B cell (primary cell): ENCODE data around the gene DDAH1. TPM values are rescaled to one million over a fixed set of nuclear protein-coding genes. Genes with fewer than 3 reads are reported as not detected.

Source experiments
- ATAC-seq: fragments of 200-7000 bp; cut with Tn5 transposase; one replicate; pipeline ENCODE4 v1.10.0; 2021; ENCODE audit warnings: low read depth, mild to moderate bottlenecking, moderate number of reproducible peaks, moderate library complexity
- CTCF ChIA-PET: fragments of 350-600 bp; sonication (Branson Sonifier 250); formaldehyde crosslinking; loops from one replicate; lab custom pipeline; 2021; ENCODE audit warnings: antibody characterized with exemption, inconsistent platforms; lab: Charles Lee
- POLR2A ChIA-PET: fragments of 350-600 bp; sonication (Branson Sonifier 250); formaldehyde crosslinking; loops from one replicate; lab custom pipeline; 2021; ENCODE audit warnings: antibody characterized with exemption; lab: Charles Lee
- DNase-seq: peaks from one replicate; pipeline ENCODE4 v3.0.0; 2013
- H2AFZ ChIP-seq: 2 replicates; pipeline ENCODE4 v1.6.1; 2012; ENCODE audit warnings: mild to moderate bottlenecking, low read depth, low read length; ENCODE audit not compliant: insufficient read depth, poor library complexity, severe bottlenecking
- H3K27ac ChIP-seq, 2 donors: 1 replicate in 1 of 2; 2 replicates in 1 of 2; pipeline ENCODE4 v1.5.1; 2012 to 2013; ENCODE audit warnings: low read length in 2 of 2, mild to moderate bottlenecking in 2 of 2, moderate library complexity in 1 of 2
- H3K27me3 ChIP-seq, 4 experiments: fragments of 200-600 bp in 1 of 4; sonication (generic) in 1 of 4; replicated peaks in 1 of 4; 1 replicate in 2 of 4; 2 replicates in 2 of 4; pipeline versions ENCODE4 v1.6.1 to v1.7.0; 2013 to 2016; ENCODE audit warnings: low read length in 3 of 4, mild to moderate bottlenecking in 2 of 4, mixed read lengths in 1 of 4, moderate library complexity in 1 of 4; ENCODE audit not compliant: insufficient read depth in 4 of 4, control insufficient read depth in 3 of 4; ENCODE audit errors: control extremely low read depth in 1 of 4
- H3K36me3 ChIP-seq, 2 experiments: replicated peaks in 1 of 2; 1 replicate in 1 of 2; 2 replicates in 1 of 2; pipeline versions ENCODE4 v1.6.1 to v1.7.1; 2013; ENCODE audit warnings: low read length in 1 of 2; ENCODE audit not compliant: insufficient read depth in 2 of 2, control insufficient read depth in 1 of 2; ENCODE audit errors: control extremely low read depth in 1 of 2, extremely low read depth in 1 of 2
- H3K4me1 ChIP-seq, 2 donors: fragments of 200-600 bp in 1 of 2; sonication (generic) in 1 of 2; 1 replicate in 1 of 2; 2 replicates in 1 of 2; pipeline versions ENCODE4 v1.5.1 to v1.6.1; 2013 to 2017; ENCODE audit warnings: low read length in 2 of 2; ENCODE audit not compliant: control insufficient read depth in 2 of 2, insufficient read depth in 2 of 2
- H3K4me2 ChIP-seq: replicated peaks from 2 replicates; pipeline ENCODE3; 2012; ENCODE audit warnings: mild to moderate bottlenecking, low read depth, low read length; ENCODE audit not compliant: poor library complexity, severe bottlenecking
- H3K4me3 ChIP-seq, 5 experiments: fragments of 200-600 bp in 1 of 5; sonication (generic) in 1 of 5; 1 replicate in 3 of 5; 2 replicates in 2 of 5; pipeline versions ENCODE4 v1.5.1 to v1.7.0; 2011 to 2016; ENCODE audit warnings: low read length in 4 of 5, mild to moderate bottlenecking in 4 of 5, low read depth in 2 of 5, control low read depth in 1 of 5, moderate library complexity in 1 of 5; ENCODE audit not compliant: insufficient read depth in 1 of 5; ENCODE audit errors: control extremely low read depth in 1 of 5, extremely low read depth in 1 of 5
- H3K79me2 ChIP-seq: fragments of 200-600 bp; sonication (generic); one replicate; pipeline ENCODE4 v1.6.0; 2016; ENCODE audit warnings: low read length; ENCODE audit not compliant: control insufficient read depth, insufficient read depth
- H3K9ac ChIP-seq: fragments of 200-600 bp; sonication (generic); 2 replicates; pipeline ENCODE4 v1.6.1; 2017; ENCODE audit warnings: mild to moderate bottlenecking, low read length, moderate library complexity
- H3K9me3 ChIP-seq, 3 donors: one replicate each; pipeline versions ENCODE4 v1.6.1 to v1.7.1; 2013; ENCODE audit warnings: low read length in 2 of 3; ENCODE audit not compliant: control insufficient read depth in 2 of 3, insufficient read depth in 1 of 3; ENCODE audit errors: control extremely low read depth in 1 of 3
- H4K20me1 ChIP-seq: 2 replicates; pipeline ENCODE4 v1.6.0; 2012; ENCODE audit warnings: mild to moderate bottlenecking, low read length; ENCODE audit not compliant: insufficient read depth, control insufficient read depth, poor library complexity, severe bottlenecking
- H3K27ac Mint-ChIP-seq: one replicate; pipeline ENCODE4 v1.8.0; 2021; ENCODE audit warnings: mixed read lengths
- H3K27me3 Mint-ChIP-seq: one replicate; pipeline ENCODE4 v1.8.0; 2021; ENCODE audit warnings: mixed read lengths
- H3K4me1 Mint-ChIP-seq: one replicate; pipeline ENCODE4 v1.8.0; 2021; ENCODE audit warnings: mixed read lengths
- H3K4me3 Mint-ChIP-seq: one replicate; pipeline ENCODE4 v1.8.0; 2021; ENCODE audit warnings: mixed read lengths
- H3K9me3 Mint-ChIP-seq: one replicate; pipeline ENCODE4 v1.8.0; 2022; ENCODE audit warnings: mixed read lengths; ENCODE audit not compliant: insufficient read depth
- EZH2 ChIP-seq: IDR thresholded peaks from 2 replicates; pipeline ENCODE4 v1.6.1; 2012; ENCODE audit warnings: borderline replicate concordance, low read depth, mild to moderate bottlenecking, moderate library complexity, low read length; ENCODE audit not compliant: insufficient read depth, poor library complexity, severe bottlenecking
- WGBS: methylation state at CpG from one replicate; pipeline ENCODE4 v1.1.5; 2013; ENCODE audit warnings: missing lambda C conversion rate; ENCODE audit not compliant: insufficient coverage; 5-methylcytosine and 5-hydroxymethylcytosine counted together
- intact Hi-C: fragments of 100-400 bp; cut with micrococcal nuclease; formaldehyde crosslinking; loops from one replicate; pipeline ENCODE4 v1.10.0; 2022
- polyA plus RNA-seq: library from polyadenylated mRNA; depleted of rRNA; stranded (reverse); fragments of >200 nt; gene quantifications from 2 replicates; pipeline ENCODE4 v1.2.3, GENCODE V29; 2012
- total RNA-seq, 2 donors: library from RNA; stranded (reverse); fragments of 120-200 nt in 1 of 2; gene quantifications; 1 replicate in 1 of 2; 2 replicates in 1 of 2; pipeline versions ENCODE4 v1.2.3 to v1.2.4, GENCODE V29; 2013 to 2022
- TF ChIP-seq, protein P1 (sequence below): fragments of 200-600 bp; IDR thresholded peaks from one replicate; pipeline ENCODE4 v1.8.0; 2022; ENCODE audit warnings: antibody characterized with exemption, mild to moderate bottlenecking

Gene DDAH1
- total and polyA plus RNA-seq, 2 donors (not counting 1 experiment from before 2014, with no cell fraction given), result 0.04 TPM; not detected in 1

DNA sequence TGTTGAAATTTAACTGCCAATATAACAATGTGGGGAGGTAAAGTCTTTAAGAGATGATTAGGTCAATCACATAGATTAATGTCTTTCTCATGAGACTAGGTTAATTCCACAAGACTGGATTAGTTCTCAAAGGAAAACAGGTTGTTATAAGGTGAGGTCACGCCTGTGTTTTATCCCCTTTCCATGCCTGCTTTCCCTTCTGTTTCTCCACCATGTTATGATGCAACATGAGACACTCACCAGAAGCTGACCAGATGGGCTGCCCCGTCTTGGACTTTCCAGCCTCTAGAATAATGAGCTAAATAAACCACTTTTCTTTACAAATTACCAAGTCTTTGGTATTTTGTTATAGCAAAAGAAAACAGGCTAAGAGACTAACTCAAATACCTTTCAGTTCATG lies 70.8 kb downstream of the DDAH1 start:
- Histone ChIP-seq H3K79me2 (no peaks in the 10 kb centered on the region), H3K27ac (no peak overlapping the region), H3K9ac (no peak overlapping the region), H3K4me2 (no peak overlapping the region), H3K4me1 (no peaks in the 10 kb centered on the region), H4K20me1 (no peaks in the 10 kb centered on the region), H3K4me3 (no peak overlapping the region), H3K36me3 (no peaks in the 10 kb centered on the region), H2AFZ (no peak overlapping the region), H3K9me3 (no peaks in the 10 kb centered on the region), H3K27me3 (no peaks in the 10 kb centered on the region)
- POLR2A ChIA-PET, result no interaction called here
- Mint-ChIP-seq H3K4me1 (no peaks in the 10 kb centered on the region), H3K27me3 (no peaks in the 10 kb centered on the region), H3K9me3 (no peaks in the 10 kb centered on the region), H3K4me3 (no peak overlapping the region), H3K27ac (no peak overlapping the region)
- TF ChIP-seq, protein P1, sequence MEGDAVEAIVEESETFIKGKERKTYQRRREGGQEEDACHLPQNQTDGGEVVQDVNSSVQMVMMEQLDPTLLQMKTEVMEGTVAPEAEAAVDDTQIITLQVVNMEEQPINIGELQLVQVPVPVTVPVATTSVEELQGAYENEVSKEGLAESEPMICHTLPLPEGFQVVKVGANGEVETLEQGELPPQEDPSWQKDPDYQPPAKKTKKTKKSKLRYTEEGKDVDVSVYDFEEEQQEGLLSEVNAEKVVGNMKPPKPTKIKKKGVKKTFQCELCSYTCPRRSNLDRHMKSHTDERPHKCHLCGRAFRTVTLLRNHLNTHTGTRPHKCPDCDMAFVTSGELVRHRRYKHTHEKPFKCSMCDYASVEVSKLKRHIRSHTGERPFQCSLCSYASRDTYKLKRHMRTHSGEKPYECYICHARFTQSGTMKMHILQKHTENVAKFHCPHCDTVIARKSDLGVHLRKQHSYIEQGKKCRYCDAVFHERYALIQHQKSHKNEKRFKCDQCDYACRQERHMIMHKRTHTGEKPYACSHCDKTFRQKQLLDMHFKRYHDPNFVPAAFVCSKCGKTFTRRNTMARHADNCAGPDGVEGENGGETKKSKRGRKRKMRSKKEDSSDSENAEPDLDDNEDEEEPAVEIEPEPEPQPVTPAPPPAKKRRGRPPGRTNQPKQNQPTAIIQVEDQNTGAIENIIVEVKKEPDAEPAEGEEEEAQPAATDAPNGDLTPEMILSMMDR, result no peak
- no peak for TF ChIP-seq EZH2
- intact Hi-C loops, result loop anchor here (10.0 kb wide), 1 partner anchor 89 kb away; no protein-coding TSS in a partner anchor
- DNase-seq (no peak), ATAC-seq (no peak)
- WGBS, result 100% methylated on average over 1 of the region's 2 CpGs
- CTCF ChIA-PET, result no interaction called here

DNA sequence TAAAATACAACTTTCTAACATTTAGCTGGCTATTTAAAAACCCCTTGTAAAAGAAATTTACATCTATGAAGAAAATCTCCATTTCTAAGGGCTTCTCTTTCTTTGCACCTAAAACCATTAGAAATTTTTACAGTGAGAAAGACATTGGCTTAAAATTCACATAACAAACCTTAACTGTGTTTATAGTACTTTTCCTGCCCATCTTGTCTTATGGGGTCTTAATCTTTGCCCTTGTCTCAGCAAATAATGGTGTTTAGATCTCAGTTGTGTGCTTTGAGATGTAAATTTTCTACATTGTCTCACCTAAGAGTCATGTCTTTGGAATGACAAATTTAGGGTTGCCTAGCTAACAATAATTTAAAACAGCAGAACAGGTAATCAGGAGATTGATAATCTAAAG lies 71.5 kb downstream of the DDAH1 start:
- Histone ChIP-seq H3K9ac (no peak overlapping the region), H3K36me3 (no peaks in the 10 kb centered on the region), H3K4me1 (no peaks in the 10 kb centered on the region), H3K4me2 (no peak overlapping the region), H3K27me3 (no peaks in the 10 kb centered on the region), H2AFZ (no peak overlapping the region), H3K9me3 (no peaks in the 10 kb centered on the region), H3K4me3 (no peak overlapping the region), H4K20me1 (no peaks in the 10 kb centered on the region), H3K27ac (no peak overlapping the region), H3K79me2 (no peaks in the 10 kb centered on the region)
- intact Hi-C loops, result loop anchor here (10.0 kb wide), 1 partner anchor 89 kb away; no protein-coding TSS in a partner anchor
- ChIA-PET CTCF (no interaction called here), POLR2A (no interaction called here)
- H3K4me3 Mint-ChIP-seq, result no peak overlapping the region
- no peak for DNase-seq
- H3K9me3 Mint-ChIP-seq, result no peaks in the 10 kb centered on the region
- TF ChIP-seq, protein P1, result no peak
- TF ChIP-seq EZH2, result no peak
- no peak overlapping the region for H3K27ac Mint-ChIP-seq
- H3K4me1 Mint-ChIP-seq, result no peaks in the 10 kb centered on the region
- no peak for ATAC-seq
- no peaks in the 10 kb centered on the region for H3K27me3 Mint-ChIP-seq
